ENCODE measurements around the gene FUT8.

- no peak for TF ChIP-seq CTCF (IDR thresholded peaks at IDR 0.05)
- no peak for TF ChIP-seq EZH2phosphoT487 (IDR thresholded peaks at IDR 0.05; ENCODE audit: borderline replicate concordance, low read depth)
- no peak for TF ChIP-seq RAD21 (IDR thresholded peaks at IDR 0.05; ENCODE audit: low read length)
- no peak for TF ChIP-seq CHD2 (IDR thresholded peaks at IDR 0.05; ENCODE audit: low read length, partially characterized antibody)
- no peak for TF ChIP-seq PBX3 (IDR thresholded peaks at IDR 0.05)
- TF ChIP-seq NFIC (IDR thresholded peaks at IDR 0.05; ENCODE audit: borderline replicate concordance), result no peak
- no peak for TF ChIP-seq MAX (IDR thresholded peaks at IDR 0.05; ENCODE audit: low read depth)
- no peak for TF ChIP-seq GATA2 (CRISPR knock-in tag; IDR thresholded peaks at IDR 0.05)
- no peak for TF ChIP-seq ZBTB33 (IDR thresholded peaks at IDR 0.05; ENCODE audit: borderline replicate concordance, low read depth)
These were observed 118.6 kb downstream of the FUT8 start for GRCh38 chr14:65531148-65531547.
